GM19372 (cell line): ENCODE data around the gene ISYNA1.

Experiments used
- ATAC-seq: cut with Tn5 transposase; IDR thresholded peaks from one replicate; pipeline ENCODE4 v1.9.1; 2021; ENCODE audit warnings: mild to moderate bottlenecking, low read depth, moderate library complexity; ENCODE audit not compliant: unreplicated experiment

The ISYNA1 gene

DNA sequence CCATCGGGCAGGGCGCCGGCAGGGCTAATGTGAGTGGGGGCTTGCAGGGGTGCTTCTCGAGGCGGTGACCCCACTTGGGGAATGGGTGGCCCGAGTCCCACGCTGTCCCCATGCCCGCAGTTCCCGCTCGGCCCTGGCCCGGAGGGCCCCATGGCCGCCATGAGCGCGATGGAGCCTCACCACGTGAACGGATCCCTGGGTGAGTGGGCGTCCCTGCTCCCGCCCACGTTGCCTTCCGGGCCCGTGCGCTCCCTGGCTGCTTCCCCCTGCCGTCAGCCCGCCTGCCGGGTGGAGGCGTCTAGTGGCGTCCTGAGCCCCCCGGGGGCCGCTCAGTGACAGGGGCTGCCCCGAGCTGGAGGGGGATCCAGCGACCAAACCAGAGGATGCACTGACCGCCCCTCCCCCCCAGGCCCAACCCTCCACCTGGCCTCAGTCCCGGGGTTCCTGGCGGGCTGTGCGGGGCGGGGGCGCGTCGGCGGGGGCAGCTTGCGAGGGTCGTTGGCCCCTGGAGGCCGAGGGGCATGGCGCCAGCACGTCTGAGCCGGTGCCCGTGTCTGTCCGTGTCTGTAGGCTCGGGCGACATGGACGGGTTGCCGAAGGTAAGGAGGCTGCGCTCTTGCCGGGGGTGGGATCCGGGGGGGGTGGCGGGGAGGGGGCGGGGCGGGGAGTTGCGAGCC lies 4.8 kb downstream of the ISYNA1 start:
- ATAC-seq: no peak

GRCh38 chr19:18432275-18433014 lies 5.5 kb downstream of the ISYNA1 start:
- ATAC-seq: no peak

GRCh38 chr19:18431351-18432197 lies 6.4 kb downstream of the ISYNA1 start:
- no peak for ATAC-seq

GRCh38 chr19:18430417-18431144 lies 7.4 kb downstream of the ISYNA1 start:
- ATAC-seq: no peak

- no peak for ATAC-seq
These were observed 8.1 kb downstream of the ISYNA1 start for GRCh38 chr19:18429717-18430416.

- ATAC-seq: peak; percentile 63
These were observed 8.9 kb downstream of the ISYNA1 start for GRCh38 chr19:18428787-18429674.

DNA sequence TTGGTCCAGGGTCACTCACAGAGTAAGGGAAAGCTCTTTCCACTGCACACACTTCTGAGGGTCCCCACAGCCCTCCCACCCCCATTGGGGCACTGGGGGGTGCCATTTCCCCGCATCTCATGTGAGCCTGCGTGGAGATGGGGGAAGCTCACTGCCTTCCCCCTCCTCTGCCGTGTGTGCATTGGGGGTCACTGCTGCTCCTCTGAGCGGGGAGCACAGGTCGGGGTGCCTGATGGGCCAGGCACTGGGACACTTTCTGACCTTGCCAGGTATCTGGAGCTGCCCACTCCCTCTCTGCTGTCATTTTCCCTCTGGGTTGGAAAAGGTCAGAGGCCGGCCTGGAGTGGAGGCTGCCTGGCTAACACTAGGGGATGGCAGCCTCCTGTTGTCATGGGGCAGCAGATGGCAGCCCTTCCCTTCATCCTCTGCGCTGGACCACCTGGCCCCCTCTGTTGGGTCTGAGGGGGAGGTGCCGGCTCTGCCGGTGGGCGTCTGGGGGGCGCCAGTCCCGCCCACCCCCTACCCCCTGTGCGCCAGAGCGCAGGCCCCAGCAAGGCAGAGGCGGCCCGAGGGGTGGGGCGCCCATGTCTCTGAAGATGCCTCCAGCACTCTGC lies 9.7 kb downstream of the ISYNA1 start:
- ATAC-seq: no peak

DNA sequence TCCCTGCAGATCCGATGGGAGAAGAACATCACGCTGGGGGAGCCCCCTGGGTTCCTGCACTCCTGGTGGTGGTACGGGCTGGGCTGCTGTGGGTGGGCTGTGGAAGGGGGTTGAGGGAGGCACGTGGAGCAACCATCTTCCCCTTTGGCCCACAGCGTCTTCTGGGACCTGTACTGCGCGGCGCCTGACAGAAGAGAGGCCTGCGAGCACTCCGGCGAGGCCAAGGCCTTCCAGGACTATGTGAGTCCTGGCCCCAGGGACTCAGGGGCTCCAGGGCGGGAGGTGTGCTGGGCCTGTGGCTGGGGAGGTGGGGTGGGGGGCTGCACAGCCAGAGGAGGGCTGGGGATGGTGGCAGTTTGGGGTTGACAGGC lies 10.2 kb downstream of the ISYNA1 start:
- no peak for ATAC-seq

DNA sequence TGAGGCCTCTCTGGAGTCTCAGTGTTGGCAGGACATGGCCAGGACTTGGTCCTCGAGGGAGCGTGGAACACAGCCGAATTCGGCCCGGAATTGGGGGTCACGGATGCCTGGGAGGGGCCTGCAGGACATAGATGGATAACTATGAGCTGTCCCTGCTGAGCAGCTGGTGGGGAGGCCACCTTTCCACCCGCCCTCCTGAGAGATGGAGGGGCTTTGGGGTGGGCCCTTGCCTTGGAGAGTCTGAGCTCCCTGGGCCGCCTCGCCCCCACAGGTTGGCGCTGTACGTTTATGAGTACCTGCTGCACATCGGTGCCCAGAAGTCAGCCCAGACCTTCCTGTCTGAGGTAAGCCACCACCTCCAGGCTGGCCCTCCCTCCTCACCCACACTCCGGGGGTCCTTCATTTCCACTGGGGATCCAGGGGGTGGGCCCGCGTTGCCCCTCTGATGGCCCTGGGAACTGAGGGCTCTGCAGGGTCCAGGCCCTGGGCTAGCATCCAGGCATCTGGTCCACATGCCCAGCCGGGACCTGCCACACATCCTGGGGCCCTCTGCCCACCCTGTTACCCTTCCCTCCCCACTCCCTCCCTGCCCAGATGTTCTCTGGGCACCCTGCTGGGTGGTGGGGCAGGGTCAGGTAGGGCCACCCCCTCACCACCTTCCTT lies 10.7 kb downstream of the ISYNA1 start:
- no peak for ATAC-seq

DNA sequence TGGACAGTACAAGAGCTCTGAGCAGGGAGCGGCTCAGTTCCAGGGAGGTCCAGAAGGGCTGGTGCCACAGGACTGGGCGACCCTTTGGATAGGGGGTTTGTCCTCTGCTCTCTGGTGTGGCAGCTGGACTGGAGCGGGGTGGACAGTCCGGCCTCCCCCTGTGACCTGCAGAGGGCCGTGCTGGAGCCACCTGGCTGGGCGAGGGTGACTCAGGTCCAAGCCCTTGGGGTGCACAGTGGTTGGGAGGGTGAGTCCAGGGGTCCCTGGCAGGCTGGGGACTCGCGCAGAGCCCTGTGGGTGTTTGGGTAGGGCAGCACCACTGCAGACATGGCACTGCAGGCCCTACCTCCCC lies 11.5 kb downstream of the ISYNA1 start:
- ATAC-seq: no peak

DNA sequence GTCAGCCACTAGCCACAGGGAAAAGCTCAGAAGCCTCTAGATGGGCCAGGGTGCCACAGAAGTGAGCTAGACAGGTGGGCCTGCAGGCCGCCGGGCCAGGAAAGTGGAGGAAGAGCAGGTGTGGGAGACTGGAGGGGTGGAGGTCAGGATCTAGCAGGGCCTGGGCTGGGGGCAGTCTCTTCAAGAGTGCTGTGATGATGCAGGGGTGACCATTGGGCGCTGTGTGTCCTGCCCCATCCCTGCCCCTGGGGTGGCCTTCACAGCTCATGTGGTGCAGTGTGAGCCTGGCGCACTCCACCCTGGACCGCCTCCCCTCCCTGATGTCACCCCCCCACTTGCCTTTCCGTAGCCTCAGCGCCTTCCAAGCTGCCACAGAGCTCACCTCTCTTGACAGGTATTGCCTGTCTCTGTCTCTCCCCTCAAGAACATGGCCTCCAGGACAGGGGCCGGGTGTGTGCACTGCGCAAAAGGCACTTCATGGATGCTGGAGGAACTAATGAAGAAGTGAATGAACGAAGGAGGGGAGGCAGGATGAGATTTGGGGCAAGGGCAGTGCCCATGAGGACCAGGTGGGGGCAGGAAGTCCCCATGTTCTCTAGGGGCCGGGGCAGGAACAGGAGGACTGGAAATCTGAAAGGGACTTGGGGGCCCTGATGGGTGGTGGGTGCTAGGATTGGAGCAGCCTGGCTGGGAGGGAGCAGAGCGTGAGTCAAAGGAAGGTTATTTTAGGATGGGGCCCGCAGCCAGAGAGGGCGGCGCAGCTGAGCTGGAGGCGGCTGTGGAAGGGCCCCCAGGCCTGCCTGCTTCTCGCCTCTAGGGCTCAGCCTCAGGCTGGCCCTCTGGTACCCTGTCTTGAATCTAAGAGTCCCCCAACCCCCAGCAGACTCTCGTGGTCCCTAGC lies 12.2 kb downstream of the ISYNA1 start:
- no peak for ATAC-seq

- no peak for ATAC-seq
These were observed 12.9 kb downstream of the ISYNA1 start for GRCh38 chr19:18424890-18425514.

GRCh38 chr19:18424122-18424889 lies 13.6 kb downstream of the ISYNA1 start:
- no peak for ATAC-seq

DNA sequence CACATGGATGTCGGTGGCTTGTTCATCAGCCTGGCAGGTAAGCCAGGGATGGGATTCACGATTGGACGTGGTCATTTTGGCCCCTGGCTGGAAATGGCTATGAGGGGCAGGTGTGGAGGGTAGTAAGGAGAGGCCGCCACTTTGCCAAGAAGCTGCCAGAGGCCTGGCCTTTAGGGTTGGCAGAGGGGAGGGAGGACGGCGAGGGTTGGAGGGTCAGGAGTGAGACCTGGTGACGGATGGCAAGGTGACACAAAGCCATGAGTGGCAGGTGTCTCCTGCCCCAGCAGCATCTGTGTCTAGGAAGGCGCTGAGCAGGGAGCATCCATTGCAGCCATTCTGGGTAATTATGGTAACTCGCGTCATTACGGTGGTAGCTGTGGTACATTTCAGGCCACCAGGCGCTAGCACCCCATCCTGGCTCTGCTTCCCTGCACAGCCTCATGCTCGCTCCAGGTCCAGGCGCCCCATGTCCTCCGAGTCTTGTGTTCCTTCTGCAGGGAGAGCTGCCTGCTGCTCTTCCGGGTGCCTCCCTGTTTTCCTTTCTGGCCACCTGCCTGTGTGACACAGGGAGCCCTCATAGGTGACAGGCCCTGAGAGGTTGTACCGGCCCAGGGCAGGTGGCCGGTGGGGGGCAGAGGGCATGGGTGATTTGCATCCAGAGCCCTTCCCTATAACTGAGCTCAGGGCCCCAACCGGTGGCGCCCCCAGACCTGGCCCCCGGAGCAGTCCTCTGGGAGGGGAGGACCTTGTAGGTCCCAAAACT lies 14.5 kb downstream of the ISYNA1 start:
- no peak for ATAC-seq

DNA sequence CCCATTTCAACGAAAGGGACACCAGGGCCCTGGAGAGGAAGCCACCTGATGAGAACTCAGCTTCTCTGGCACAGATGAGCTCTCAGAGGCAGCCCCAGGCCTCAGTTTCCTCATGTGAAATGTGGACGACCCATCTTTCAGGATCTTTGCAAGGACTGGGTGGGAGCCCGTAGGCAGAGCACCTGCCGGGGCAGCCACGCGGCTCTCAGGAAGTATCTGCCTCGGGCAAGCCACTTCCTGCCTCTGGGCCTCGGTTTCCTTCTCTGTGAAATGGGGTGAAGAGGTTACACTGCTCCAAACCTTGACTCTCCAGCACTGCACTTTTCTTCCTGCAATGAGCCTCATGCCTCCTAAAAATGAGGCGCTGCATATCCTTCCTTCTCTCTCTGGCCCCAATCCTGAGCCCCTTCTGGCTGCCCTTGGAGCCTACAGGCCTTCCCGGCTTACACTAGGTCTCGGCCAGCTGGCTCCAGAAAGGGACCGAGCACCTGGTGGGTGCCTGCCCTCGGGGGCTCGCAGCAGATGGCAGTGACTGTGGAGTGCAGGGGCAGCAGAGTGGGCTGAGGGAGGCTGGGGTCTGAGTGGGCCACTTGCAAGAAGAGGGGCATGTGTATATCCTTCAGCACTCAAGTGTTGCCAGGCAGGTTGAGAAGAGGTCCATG lies 15.3 kb downstream of the ISYNA1 start:
- ATAC-seq: no peak
